Activated gamma-delta T cell (primary cell): ENCODE measurements around the gene TMEM138.

Experiments
- DNase-seq: peaks from one replicate; lab custom pipeline; 2025; lab: John Stamatoyannopoulos, UW

TMEM138 gene

GRCh38 chr11:61342207-61342803, 19.9 kb upstream of the TMEM138 start:
- no peak for DNase-seq

DNA sequence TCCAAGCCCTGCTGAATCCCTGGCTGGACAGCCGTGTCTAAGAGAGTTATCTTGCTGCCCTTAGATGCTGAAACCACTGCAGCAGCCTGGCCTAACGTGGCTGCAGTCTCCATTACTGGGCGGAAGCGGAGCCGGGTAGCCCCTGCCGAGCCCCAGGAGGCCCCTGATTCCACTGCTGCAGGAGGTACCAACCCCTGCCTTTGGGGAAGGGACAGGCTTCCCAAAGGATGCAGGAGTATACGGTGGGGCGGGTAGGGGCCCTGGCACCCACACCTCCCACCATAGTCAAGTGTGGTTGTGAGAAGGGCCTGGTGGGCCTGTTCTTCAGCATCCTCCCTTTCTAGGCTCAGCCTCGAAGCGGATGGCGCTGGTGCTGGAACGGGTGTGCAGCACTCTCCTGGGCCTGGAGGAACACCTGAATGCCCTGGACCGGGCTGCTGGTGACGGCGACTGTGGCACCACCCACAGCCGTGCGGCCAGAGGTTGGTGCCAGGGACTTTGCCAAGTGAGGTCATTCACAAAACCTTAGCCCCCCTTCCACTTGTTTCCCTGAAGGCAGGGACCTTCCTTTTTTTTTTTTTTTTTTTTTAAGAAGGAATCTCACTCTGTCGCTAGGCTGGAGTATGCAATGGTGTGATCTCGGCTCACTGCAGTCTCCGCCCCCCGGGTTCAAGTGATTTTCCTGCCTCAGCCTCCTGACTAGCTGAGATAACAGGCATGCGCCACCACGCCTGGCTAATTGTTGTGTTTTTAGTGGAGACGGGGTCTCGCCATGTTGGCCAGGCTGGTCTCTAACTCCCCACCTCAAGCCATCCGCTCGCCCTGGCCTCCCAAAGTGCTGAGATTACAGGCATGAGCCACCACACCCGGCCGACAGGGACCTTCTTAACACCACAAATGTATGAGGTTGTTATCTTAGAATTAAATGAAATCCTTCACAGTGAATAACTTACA, 18.1 kb upstream of the TMEM138 start:
- no peak for DNase-seq

GRCh38 chr11:61345170-61345610, 17.0 kb upstream of the TMEM138 start:
- no peak for DNase-seq

- no peak for DNase-seq
These were observed 16.0 kb upstream of the TMEM138 start for GRCh38 chr11:61345954-61346843.

DNA sequence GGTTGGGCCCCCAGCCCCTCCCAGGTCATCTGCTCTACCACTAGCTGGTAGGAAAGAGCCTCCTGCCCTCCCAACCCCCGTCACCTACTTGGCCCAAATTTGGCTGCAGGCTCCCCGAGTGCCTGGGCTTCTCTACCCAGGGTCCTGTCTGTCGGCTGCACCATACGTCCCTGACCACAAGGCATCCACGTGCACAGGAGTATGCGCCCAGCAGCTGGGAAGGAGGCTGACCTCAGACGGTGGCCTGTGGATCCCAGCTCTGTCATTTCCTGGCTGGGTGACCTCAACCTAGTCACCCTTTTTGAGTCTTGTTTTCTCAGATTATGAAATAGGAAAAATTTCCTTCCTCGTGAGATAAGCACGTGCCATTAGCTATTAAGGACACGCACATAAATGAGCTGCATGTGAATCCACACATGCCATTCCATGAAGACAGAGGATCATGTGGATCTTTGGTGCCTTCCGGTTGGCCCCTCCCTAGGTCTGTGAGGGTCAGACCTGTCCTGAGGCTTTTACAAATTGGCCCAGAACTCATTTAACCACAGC, 14.2 kb upstream of the TMEM138 start:
- no peak for DNase-seq

DNA sequence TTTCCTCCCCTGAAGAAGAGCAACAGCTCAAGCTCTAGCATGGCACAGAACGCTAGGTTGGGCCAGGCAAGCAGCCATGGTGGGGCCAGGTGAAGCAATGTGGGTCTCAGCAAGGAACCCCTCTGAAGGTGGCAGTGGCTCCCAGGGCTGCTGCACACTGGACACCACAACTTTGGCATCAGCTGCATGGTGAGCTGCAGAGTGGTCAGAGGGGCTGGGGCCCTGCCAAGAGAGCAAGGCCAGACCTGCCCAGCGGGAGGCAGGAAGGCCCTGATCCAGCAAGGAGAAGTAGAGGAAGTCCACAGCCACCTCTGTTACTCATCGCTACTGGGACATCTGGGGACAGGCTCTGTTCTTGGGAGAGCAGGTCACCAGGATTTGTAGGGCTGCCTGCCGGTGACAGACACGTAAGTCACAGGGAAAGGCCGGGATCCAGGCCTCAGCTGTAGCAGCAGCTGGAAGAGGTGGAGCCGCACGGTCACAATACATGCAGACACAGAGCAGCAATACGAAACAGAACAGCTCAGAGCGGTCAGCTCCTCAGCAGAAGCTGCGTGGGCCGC, 12.9 kb upstream of the TMEM138 start:
- DNase-seq, result no peak

DNA sequence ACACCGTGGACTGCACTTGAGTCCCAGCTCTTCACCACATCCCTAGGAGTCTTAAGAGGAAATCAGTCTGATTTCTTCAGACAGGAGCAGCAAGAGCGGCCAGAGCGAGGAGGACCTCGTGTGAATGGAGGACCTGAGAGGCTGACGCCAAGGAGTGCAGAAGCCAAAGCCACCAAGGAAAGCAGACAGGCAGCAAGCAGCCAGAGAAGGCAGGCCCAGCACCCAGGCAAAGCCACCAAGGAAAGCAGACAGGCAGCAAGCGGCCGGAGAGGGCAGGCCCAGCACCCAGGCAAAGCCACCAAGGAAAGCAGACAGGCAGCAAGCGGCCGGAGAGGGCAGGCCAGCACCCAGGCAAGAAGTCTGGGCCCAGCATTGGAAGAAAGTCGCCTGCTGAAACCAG, 12.3 kb upstream of the TMEM138 start:
- DNase-seq, result no peak

GRCh38 chr11:61350336-61350735, 11.8 kb upstream of the TMEM138 start:
- no peak for DNase-seq

DNA sequence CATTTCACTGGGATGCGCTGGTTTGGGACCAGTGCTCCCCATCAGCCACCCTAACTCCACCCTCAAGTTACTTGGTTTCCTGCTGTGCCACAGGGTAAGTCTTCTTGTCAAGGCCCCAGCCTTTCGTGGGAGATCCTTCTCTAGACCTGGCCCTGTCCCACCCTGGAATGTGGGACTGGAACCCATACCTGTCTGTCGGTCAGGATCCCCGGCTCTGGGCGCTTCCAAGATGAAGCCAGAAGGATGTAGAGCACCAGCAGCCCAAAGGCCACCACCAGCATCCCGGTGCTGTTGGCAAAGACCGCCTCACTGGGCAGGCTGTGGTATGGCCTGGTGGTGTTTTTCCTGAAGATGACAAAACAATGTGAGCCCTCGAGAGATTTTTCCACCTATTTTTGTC, 11.4 kb upstream of the TMEM138 start:
- DNase-seq, result no peak

DNA sequence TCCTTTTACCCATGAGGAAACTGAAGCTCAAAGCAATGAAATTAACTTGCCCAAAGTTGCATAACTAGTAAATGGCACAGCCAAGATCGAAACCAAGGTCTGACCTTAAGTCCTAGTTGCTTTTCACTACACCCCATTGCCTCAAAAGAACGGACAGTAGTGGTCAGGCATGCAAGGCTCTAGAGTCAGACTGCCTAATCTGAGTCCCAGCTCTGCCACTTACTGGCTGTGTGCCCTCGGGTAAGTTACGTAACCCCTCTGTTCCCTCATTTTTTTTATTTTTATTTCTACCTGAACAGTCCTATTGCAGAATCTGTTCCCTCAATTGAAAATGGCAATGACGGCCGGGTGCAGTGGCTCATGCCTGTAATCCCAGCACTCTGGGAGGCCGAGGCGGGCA, 10.1 kb upstream of the TMEM138 start:
- no peak for DNase-seq

- no peak for DNase-seq
These were observed 8.8 kb upstream of the TMEM138 start for GRCh38 chr11:61353131-61354067.

DNA sequence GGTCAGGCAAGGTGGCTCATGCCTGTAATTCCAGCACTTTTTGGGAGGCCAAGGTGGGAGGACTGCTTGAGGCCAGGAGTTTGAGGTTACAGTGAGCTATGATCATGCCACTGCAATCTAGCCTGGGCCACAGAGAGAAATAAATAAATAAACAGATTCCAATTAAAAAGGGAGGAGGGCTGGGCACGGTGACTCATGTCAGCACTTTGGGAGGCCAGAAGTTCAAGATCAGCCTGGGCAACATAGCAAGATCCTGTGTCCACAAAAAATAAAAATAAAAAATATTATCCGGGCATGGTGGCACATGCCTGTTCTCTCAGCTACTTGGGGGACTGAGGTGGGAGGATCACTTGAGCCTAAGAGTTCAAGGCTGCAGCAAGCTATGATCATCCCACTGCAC, 8.0 kb upstream of the TMEM138 start:
- DNase-seq, result no peak

DNA sequence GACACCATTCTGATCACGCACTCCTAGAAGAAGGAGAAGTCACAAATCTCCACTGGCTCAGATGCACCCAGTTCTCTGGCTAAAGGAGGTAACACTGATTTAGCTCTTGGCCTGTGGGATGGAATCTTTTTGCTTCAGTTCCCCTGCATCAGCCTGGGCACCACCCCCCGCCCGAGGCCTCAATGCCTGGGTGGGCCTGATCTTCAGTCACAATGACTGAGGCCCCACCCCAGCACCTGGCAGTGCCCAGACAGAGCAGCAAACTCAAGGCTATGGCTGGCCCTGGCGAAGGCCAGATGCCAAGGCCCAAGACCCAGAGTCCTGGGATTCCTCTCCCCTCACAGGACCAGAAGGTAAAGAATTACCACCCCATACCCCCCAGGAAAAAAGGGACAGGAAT, 5.5 kb upstream of the TMEM138 start:
- no peak for DNase-seq

DNA sequence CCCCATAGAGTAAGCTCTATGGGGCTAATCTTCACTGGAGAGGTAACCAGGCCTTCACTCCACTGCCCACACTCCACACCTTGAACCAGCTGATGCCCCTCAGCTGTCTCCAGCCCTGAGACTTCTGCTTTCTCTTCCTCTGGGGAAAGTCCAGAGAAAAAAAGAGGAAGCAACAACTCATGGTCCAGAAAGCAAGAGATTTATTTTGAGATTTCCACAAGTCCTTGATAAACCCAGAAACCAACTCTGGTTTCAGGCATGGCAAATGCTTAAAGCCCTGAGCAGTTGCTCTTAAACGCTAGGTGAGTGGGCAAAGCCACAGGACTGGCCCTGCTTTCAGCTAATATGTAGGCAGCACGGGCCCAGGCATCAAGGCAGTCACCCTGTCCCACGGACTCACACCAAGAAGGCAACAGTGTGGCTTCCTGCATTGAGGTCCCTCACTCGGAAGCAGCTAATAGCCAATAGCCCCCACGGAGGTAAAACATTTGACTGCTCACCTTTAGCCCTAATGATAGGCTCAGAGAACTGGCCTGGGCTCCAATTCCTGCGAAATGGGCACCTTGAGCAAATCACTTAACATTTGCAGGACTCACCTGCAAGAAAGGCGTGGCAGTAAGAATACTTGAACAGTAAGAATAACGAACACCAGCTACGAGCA, 4.8 kb upstream of the TMEM138 start:
- no peak for DNase-seq

DNA sequence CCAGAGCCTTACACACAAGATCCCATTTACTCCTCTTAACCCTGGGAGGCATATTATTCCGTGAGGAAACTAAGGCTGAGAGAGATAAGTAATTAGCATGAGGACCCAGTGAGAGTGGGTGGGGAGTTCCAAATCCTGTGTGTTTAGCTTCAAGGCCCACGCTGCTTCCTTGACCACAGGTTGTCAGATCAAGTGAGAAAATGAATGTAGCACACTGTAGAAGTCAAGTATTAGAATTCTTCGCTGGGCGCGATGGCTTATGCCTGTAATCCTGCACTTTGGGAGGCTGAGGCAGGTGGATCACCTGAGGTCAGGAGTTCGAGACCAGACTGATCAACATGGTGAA, 4.3 kb upstream of the TMEM138 start:
- DNase-seq, result no peak

GRCh38 chr11:61358566-61358965, 3.6 kb upstream of the TMEM138 start:
- no peak for DNase-seq

DNA sequence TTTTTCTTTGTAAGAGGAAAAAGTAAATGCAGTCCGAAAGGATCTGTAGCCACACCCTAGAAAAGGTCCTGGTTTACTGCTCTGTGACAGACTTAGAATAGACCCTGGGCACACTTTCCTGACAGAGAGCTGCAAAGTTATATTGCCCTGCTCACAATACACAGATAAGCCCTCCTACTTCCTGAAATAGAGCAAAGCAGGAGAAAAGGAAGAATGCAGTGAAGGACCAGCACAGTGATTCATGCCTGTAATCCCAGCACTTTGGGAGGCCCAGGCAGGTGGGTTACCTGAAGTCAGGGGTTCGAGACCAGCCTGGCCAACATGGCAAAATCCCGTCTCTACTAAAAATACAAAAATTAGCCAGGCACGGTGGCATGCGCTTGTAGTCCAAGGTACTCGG, 2.7 kb upstream of the TMEM138 start:
- no peak for DNase-seq

GRCh38 chr11:61361237-61361740, 885 bp upstream of the TMEM138 start:
- no peak for DNase-seq

GRCh38 chr11:61362542-61362875, 335 bp downstream of the TMEM138 start:
- no peak for DNase-seq

- no peak for DNase-seq
These were observed 2.0 kb downstream of the TMEM138 start for GRCh38 chr11:61364012-61364675.
